Spleen (tissue), 11 donors: ENCODE results near the gene AKR7A3. TPM values are rescaled to one million over a fixed set of nuclear protein-coding genes. Genes with fewer than 3 reads are reported as not detected.

Experiments
- DNase-seq: peaks from one replicate; pipeline ENCODE4 v3.0.0-alpha.2; 2020
- H3K27ac ChIP-seq, 8 donors: fragments of 200-600 bp; sonication (generic) in 7 of 8; 1 replicate in 4 of 8; 2 replicates in 4 of 8; pipeline versions ENCODE4 v1.5.0 to v1.8.0; 2016 to 2021; ENCODE audit warnings: inconsistent platforms in 4 of 8, mild to moderate bottlenecking in 4 of 8, moderate library complexity in 1 of 8
- H3K27me3 ChIP-seq, 7 donors: fragments of 200-600 bp; sonication (generic) in 6 of 7; replicated peaks in 1 of 7; 1 replicate in 4 of 7; 2 replicates in 3 of 7; pipeline versions ENCODE4 v1.5.0 to v1.8.0; 2016 to 2021; ENCODE audit warnings: inconsistent platforms in 3 of 7, mild to moderate bottlenecking in 1 of 7
- H3K36me3 ChIP-seq, 6 donors: fragments of 200-600 bp; sonication (generic) in 5 of 6; 1 replicate in 4 of 6; 2 replicates in 2 of 6; pipeline versions ENCODE4 v1.5.0 to v1.8.0; 2016 to 2021; ENCODE audit warnings: inconsistent platforms in 2 of 6
- H3K4me1 ChIP-seq, 6 donors: fragments of 200-600 bp; sonication (generic) in 5 of 6; 1 replicate in 3 of 6; 2 replicates in 3 of 6; pipeline versions ENCODE4 v1.5.0 to v1.8.0; 2016 to 2021; ENCODE audit warnings: inconsistent platforms in 3 of 6
- H3K4me3 ChIP-seq, 8 donors: fragments of 200-600 bp; sonication (generic) in 7 of 8; 1 replicate in 4 of 8; 2 replicates in 4 of 8; pipeline versions ENCODE4 v1.5.0 to v1.8.0; 2016 to 2021; ENCODE audit warnings: inconsistent platforms in 4 of 8, mild to moderate bottlenecking in 4 of 8, moderate library complexity in 2 of 8
- H3K9me3 ChIP-seq, 8 donors: fragments of 200-600 bp; sonication (generic) in 7 of 8; 1 replicate in 4 of 8; 2 replicates in 4 of 8; pipeline versions ENCODE4 v1.5.0 to v1.8.0; 2016 to 2021; ENCODE audit warnings: inconsistent platforms in 4 of 8
- CTCF ChIP-seq, 11 experiments: fragments of 200-600 bp in 7 of 11; fragments of 450-650 bp in 4 of 11; sonication (generic) in 4 of 11; IDR thresholded peaks in 8 of 11; conservative IDR thresholded peaks in 3 of 11; 1 replicate in 7 of 11; 2 replicates in 4 of 11; pipeline versions ENCODE4 v1.4.0 to v1.8.0; 2016 to 2021; ENCODE audit warnings: antibody characterized with exemption in 11 of 11, inconsistent platforms in 4 of 11, mild to moderate bottlenecking in 1 of 11
- POLR2A ChIP-seq, 3 donors: fragments of 450-650 bp; IDR thresholded peaks; one replicate each; pipeline ENCODE4 v1.5.1; 2017; ENCODE audit warnings: antibody characterized with exemption in 3 of 3, mild to moderate bottlenecking in 1 of 3
- POLR2AphosphoS5 ChIP-seq, 3 donors: sonication (generic); formaldehyde crosslinking; IDR thresholded peaks; one replicate each; pipeline ENCODE4 v1.5.1; 2017; ENCODE audit warnings: antibody characterized with exemption in 3 of 3
- WGBS, 5 donors: extraction: QIAGEN DNeasy Blood & Tissue Kit in 3 of 5; methylation state at CpG; one replicate each; pipeline versions ENCODE4 v1.1.5 to v1.1.7; 2013 to 2018; 5-methylcytosine and 5-hydroxymethylcytosine counted together
- intact Hi-C: fragments of 100-400 bp; cut with DNase I; formaldehyde crosslinking; loops from one replicate; pipeline ENCODE4 v1.15.0; 2023; ENCODE audit warnings: low total_unique reads
- polyA plus RNA-seq, 3 donors: library from polyadenylated mRNA; stranded (reverse); fragments of 200-250 nt; gene quantifications; one replicate each; pipeline ENCODE4 v1.2.1, GENCODE V29; 2013
- total RNA-seq, 7 donors: library from RNA; depleted of rRNA in 3 of 7; stranded (reverse); fragments of >200 nt in 3 of 7; fragmentation: NEBNext Ultra II Directional in 4 of 7; extraction: Animal tissue kit (Norgen Biotek cat#: 25700) in 4 of 7; gene quantifications; one replicate each; pipeline versions ENCODE4 v1.1.0 to v1.2.1, GENCODE V29; 2016 to 2021
- donor health status: healthy with polysubstance abuse.
- donor health status: DM: no; HTN: no; CAD: no; lungs with moderate emphysema.
- donor health status: DM: no; HTN: no; CAD: no.
- donor health status: Bipolar disorder and iron deficiency.
- donor health status: healthy.
- donor health status: DM: no; HTN: no; CAD: no.
- donor health status: DM: yes; HTN: yes; CAD: no.

Gene AKR7A3
- total and polyA plus RNA-seq, 10 donors = 0.55 to 2.2 (median 1.2) TPM

GRCh38 chr1:19311503-19311930 is 22.9 kb upstream of the AKR7A3 start:
- H3K27me3 ChIP-seq = no peaks in the 10 kb centered on the region
- 0 to 3% (median 1%) methylated on average over 15 to 29 of the region's 29 CpGs for WGBS, 5 donors
- H3K36me3 ChIP-seq = peaks cover 0 to 21% (median 19%) of the 10 kb centered on the region in 6 donors
- no peak for TF ChIP-seq CTCF (IDR thresholded peaks at IDR 0.05 in 8 of 11, conservative IDR thresholded peaks at IDR 0.05 in 3 of 11)
- TF ChIP-seq POLR2A (IDR thresholded peaks at IDR 0.05) = no peak
- no peak for TF ChIP-seq POLR2AphosphoS5 (IDR thresholded peaks at IDR 0.05)
- H3K9me3 ChIP-seq = no peaks in the 10 kb centered on the region
- no peak for DNase-seq
- H3K4me1 ChIP-seq = peaks cover 43 to 64% (median 55%) of the 10 kb centered on the region in 6 donors
- intact Hi-C loops = no loop called here
- peak overlapping the region; percentile 80 to 99 (median 86) for H3K4me3 ChIP-seq
- peak overlapping the region; percentile 46 to 92 (median 84) for H3K27ac ChIP-seq

- peak; percentile 68 for DNase-seq
- H3K27ac ChIP-seq = peak overlapping the region in 1 of 8 donors; percentile 92
- no peak for TF ChIP-seq CTCF (IDR thresholded peaks at IDR 0.05 in 8 of 11, conservative IDR thresholded peaks at IDR 0.05 in 3 of 11)
- TF ChIP-seq POLR2AphosphoS5 (IDR thresholded peaks at IDR 0.05) = no peak
- H3K27me3 ChIP-seq = no peaks in the 10 kb centered on the region
- intact Hi-C loops = no loop called here
- peaks cover 39 to 58% (median 48%) of the 10 kb centered on the region in 6 donors for H3K4me1 ChIP-seq
- H3K4me3 ChIP-seq = peak overlapping the region; percentile 80 to 99 (median 86)
- H3K36me3 ChIP-seq = peaks cover 0 to 27% (median 25%) of the 10 kb centered on the region in 6 donors
- no peaks in the 10 kb centered on the region for H3K9me3 ChIP-seq
- WGBS, 5 donors = 47 to 59% (median 59%) methylated on average over 13 of the region's 13 CpGs
These were observed 22.3 kb upstream of the AKR7A3 start for GRCh38 chr1:19310720-19311502.

GRCh38 chr1:19310061-19310460 is 21.5 kb upstream of the AKR7A3 start:
- WGBS, 5 donors = 90 to 97% (median 94%) methylated on average over 7 of the region's 7 CpGs
- intact Hi-C loops = no loop called here

More at GRCh38 chr1:19310061-19310460, 21.5 kb upstream of the AKR7A3 start:
- Histone ChIP-seq H3K4me1 (peaks cover 31 to 50% (median 40%) of the 10 kb centered on the region in 6 donors), H3K27me3 (no peaks in the 10 kb centered on the region), H3K9me3 (no peaks in the 10 kb centered on the region), H3K36me3 (peaks cover 0 to 36% (median 34%) of the 10 kb centered on the region in 6 donors), H3K4me3 (no peak overlapping the region), H3K27ac (no peak overlapping the region)
- no peak for DNase-seq
- TF ChIP-seq CTCF (IDR thresholded peaks at IDR 0.05 in 8 of 11, conservative IDR thresholded peaks at IDR 0.05 in 3 of 11) (no peak), POLR2AphosphoS5 (IDR thresholded peaks at IDR 0.05) (no peak), POLR2A (IDR thresholded peaks at IDR 0.05) (no peak)
